Panc1 (cell line): ENCODE measurements around the gene TOR2A. TPM values are rescaled to one million over a fixed set of nuclear protein-coding genes. Genes with fewer than 3 reads are reported as not detected.

Source experiments
- ATAC-seq: fragments of 200-7000 bp; cut with Tn5 transposase; 2 replicates; pipeline ENCODE4 v1.9.1; 2020; ENCODE audit warnings: mild to moderate bottlenecking, moderate library complexity
- BruUV-seq: library from RNA; stranded (reverse); fragments of 400-500 nt; replicated peaks from 2 replicates; lab custom pipeline; 2021; lab: Mats Ljungman, UMichigan
- CTCF ChIA-PET: fragments of 300-600 bp; sonication (Branson Sonifier 250); formaldehyde crosslinking; loops from one replicate; lab custom pipeline; 2022; ENCODE audit warnings: antibody characterized with exemption; lab: Charles Lee
- POLR2A ChIA-PET: fragments of 300-600 bp; sonication (Branson Sonifier 250); formaldehyde crosslinking; loops from one replicate; lab custom pipeline; 2022; ENCODE audit warnings: antibody characterized with exemption; lab: Charles Lee
- DNase-seq: peaks from one replicate; pipeline ENCODE4 v3.0.0-alpha.2; 2010; ENCODE audit warnings: low read depth, low spot score
- H3K27ac ChIP-seq: 2 replicates; pipeline ENCODE4 v1.5.1; 2011; ENCODE audit warnings: mild to moderate bottlenecking, low read length, inconsistent platforms
- H3K27me3 ChIP-seq: fragments of 200-500 bp; sonication (Bioruptor generic); 2 replicates; pipeline ENCODE4 v1.6.0; 2014; ENCODE audit warnings: low read length, inconsistent platforms; ENCODE audit not compliant: control insufficient read depth, insufficient read depth
- H3K36me3 ChIP-seq: fragments of 200-500 bp; sonication (Bioruptor generic); 2 replicates; pipeline ENCODE4 v1.5.1; 2014; ENCODE audit warnings: inconsistent platforms, mild to moderate bottlenecking, low read length, moderate library complexity; ENCODE audit not compliant: control insufficient read depth, insufficient read depth
- H3K4me1 ChIP-seq: 2 replicates; pipeline ENCODE4 v1.5.1; 2011; ENCODE audit warnings: inconsistent platforms, mild to moderate bottlenecking, low read length, moderate library complexity; ENCODE audit not compliant: control insufficient read depth, insufficient read depth
- H3K4me3 ChIP-seq, 2 experiments: 2 replicates each; pipeline ENCODE4 v1.5.1; 2011 to 2012; ENCODE audit warnings: low read depth in 2 of 2, low read length in 2 of 2, mild to moderate bottlenecking in 2 of 2, inconsistent platforms in 1 of 2, moderate library complexity in 1 of 2
- H3K9me3 ChIP-seq: fragments of 200-500 bp; sonication (Bioruptor generic); 2 replicates; pipeline ENCODE4 v1.5.1; 2014; ENCODE audit warnings: low read depth, mild to moderate bottlenecking, inconsistent platforms, low read length, moderate library complexity; ENCODE audit not compliant: control insufficient read depth, insufficient read depth
- CTCF ChIP-seq: fragments of 450-650 bp; IDR thresholded peaks from 2 replicates; pipeline ENCODE4 v1.5.1; 2017; ENCODE audit warnings: mild to moderate bottlenecking
- POLR2AphosphoS5 ChIP-seq: IDR thresholded peaks from 2 replicates; pipeline ENCODE4 v1.6.1; 2012; ENCODE audit warnings: mild to moderate bottlenecking, low read depth, low read length, moderate library complexity
- REST ChIP-seq, 2 experiments: IDR thresholded peaks; 2 replicates each; pipeline ENCODE4 v1.6.1; 2011 to 2012; ENCODE audit warnings: low read depth in 2 of 2, control low read depth in 1 of 2, low read length in 1 of 2, mild to moderate bottlenecking in 1 of 2, moderate library complexity in 1 of 2; ENCODE audit not compliant: insufficient read depth in 1 of 2
- SIN3A ChIP-seq: IDR thresholded peaks from 2 replicates; pipeline ENCODE4 v1.6.1; 2012; ENCODE audit warnings: low read depth, mild to moderate bottlenecking, low read length, moderate library complexity, borderline replicate concordance; ENCODE audit not compliant: insufficient read depth
- TCF7L2 ChIP-seq: IDR thresholded peaks from 2 replicates; pipeline ENCODE4 v1.6.1; 2011; ENCODE audit warnings: mild to moderate bottlenecking, low read depth, low read length, inconsistent platforms
- in situ Hi-C: cut with HindIII; loops from 2 replicates; pipeline ENCODE4 v1.10.0; 2016; ENCODE audit warnings: low sequenced_read_pairs, low pct_unique_long_range_greater_than_20kb
- intact Hi-C: fragments of 100-400 bp; cut with micrococcal nuclease; formaldehyde crosslinking; loops from one replicate; pipeline ENCODE4 v1.10.0; 2022; ENCODE audit not compliant: unreplicated experiment
- total RNA-seq: library from RNA; stranded (reverse); gene quantifications from one replicate; pipeline ENCODE4 v1.2.1, GENCODE V29; 2021; ENCODE audit not compliant: unreplicated experiment

The TOR2A gene
- total RNA-seq, 1 experiment from 2014 or later: 8.2 TPM

GRCh38 chr9:127770583-127770904, 35.5 kb upstream of the TOR2A start:
- Histone ChIP-seq H3K4me3 (peak overlapping the region; percentile 41 to 59; a peak in 3 of 4 replicates), H3K4me1 (no peaks in the 10 kb centered on the region), H3K36me3 (no peaks in the 10 kb centered on the region), H3K9me3 (no peaks in the 10 kb centered on the region), H3K27me3 (no peaks in the 10 kb centered on the region), H3K27ac (no peak overlapping the region)
- BruUV-seq: no TSS peak
- TF ChIP-seq CTCF: no peak
- no peak for TF ChIP-seq SIN3A
- TF ChIP-seq REST (IDR thresholded peaks at IDR 0.05; ENCODE audit: insufficient read depth in 1 of 2, low read depth in 2 of 2, low read length in 1 of 2): no peak
- TF ChIP-seq POLR2AphosphoS5: no peak
- no peak for TF ChIP-seq TCF7L2
- no peak for ATAC-seq
- ChIA-PET POLR2A (interaction anchor here (0.5 to 0.7 kb wide), 2 partner anchors 20 to 163 kb away, joined by 3 to 5 read pairs; no protein-coding TSS in a partner anchor), CTCF (interaction anchor here (0.8 kb wide), 1 partner anchor 36 kb away, joined by 4 read pairs; the partner anchor contains the start of gene TOR2A)
- DNase-seq: no peak
- intact Hi-C loops (no loop called here), in situ Hi-C loops (no loop called here)

DNA sequence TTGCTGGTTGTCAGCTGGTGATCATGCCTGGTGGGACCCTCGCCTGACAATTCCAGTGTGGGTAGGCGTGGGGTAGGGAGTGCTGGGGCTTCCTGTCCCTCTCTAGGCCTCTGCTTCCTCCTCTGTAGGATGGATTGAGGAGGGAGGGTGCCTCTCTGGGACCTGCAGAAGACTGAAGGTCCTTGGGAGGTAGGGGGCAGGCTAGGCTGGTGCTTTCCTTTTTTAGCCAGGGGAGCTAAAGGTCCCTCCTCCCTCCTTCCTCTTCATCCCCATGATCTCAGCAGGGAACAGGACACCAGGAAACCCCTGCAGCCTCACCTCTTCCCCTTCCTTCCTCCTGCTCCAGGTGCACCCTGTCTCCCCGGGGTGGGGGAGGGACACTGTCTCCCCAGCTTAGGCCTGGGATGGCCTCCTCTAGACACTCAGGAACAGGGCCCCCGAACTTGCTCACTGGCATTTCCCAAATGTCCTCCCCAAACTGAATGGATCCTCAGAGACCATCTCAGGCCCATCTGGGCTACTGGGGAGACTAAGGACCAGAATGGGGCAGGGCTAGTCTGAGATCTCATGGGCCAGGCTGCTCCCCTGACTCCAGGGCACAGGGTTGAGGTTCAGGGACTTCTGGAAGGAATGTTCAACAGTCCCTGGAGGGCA, 35.0 kb upstream of the TOR2A start:
- ChIA-PET CTCF (no interaction called here), POLR2A (interaction anchor here (0.7 kb wide), 1 partner anchor 105 kb away, joined by 9 read pairs; no protein-coding TSS in a partner anchor)
- Histone ChIP-seq H3K36me3 (no peaks in the 10 kb centered on the region), H3K9me3 (no peaks in the 10 kb centered on the region), H3K27ac (no peak overlapping the region), H3K27me3 (no peaks in the 10 kb centered on the region), H3K4me1 (no peaks in the 10 kb centered on the region), H3K4me3 (no peak overlapping the region)
- TF ChIP-seq CTCF (no peak), POLR2AphosphoS5 (no peak), SIN3A (no peak), TCF7L2 (no peak), REST (IDR thresholded peaks at IDR 0.05; ENCODE audit: insufficient read depth in 1 of 2, low read depth in 2 of 2, low read length in 1 of 2) (no peak)
- no TSS peak for BruUV-seq
- DNase-seq: no peak
- no peak for ATAC-seq
- in situ Hi-C loops: no loop called here
- intact Hi-C loops: no loop called here
